Stimulated activated CD8-positive, alpha-beta memory T cell treated with anti-CD3 and anti-CD28 coated beads, Interleukin-4, amount 100 ng/mL, for 24 hours (primary cell): ENCODE results near the gene COL27A1.
"Not testable (repeated sequence)": the region's sequence is repeated elsewhere in the genome, so short reads cannot be mapped to it uniquely, and the experiment has no call there.

Experiments
- DNase-seq: peaks from one replicate; pipeline ENCODE4 v3.0.0-alpha.2; 2020; ENCODE audit warnings: low read depth

COL27A1 gene

DNA sequence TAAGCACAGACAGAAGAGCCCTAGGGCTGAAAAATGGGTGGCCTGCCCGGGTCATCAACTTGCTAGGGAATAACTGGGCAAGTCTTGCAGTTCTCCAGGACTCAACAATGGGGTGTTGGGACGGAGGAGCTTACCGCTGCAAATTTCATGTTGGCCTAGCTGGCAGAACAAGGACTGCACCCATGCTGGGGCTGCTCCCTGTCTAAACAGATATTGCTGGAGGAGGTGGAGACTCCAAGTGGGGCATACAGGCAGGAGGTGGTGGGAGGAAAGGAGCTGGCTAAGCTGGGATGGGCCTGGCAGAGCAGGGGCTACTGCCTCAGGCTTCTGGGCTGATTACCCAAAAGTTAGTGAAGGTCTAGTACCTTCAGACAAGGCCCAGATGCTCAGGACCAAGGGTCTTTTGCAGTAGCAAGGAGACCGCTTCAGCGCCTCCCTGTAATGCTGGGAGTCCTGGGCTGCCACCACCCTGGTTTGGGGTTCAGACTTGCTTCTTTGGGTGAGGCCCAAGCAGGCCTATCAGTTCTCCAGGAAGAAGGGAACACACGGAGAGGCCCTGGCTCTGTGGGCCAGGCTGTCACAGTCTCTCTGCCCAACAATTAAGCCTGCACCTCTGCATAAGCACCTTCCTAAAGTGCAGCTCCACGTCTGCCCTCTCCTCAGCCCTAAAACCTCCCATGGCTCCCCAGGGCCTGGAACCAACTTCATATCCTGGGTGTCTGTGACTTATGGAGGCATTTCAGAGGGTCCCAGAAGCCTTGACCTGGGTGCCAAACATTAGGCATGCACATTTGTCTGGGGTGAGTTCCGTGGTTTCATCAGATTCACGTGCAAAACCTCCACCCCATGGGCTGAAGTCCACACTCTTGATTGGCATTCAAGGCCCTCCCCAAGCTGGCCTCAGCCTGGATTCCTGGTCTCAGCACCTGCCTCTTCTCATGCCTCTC lies 32.0 kb upstream of the COL27A1 start:
- DNase-seq: no peak

DNA sequence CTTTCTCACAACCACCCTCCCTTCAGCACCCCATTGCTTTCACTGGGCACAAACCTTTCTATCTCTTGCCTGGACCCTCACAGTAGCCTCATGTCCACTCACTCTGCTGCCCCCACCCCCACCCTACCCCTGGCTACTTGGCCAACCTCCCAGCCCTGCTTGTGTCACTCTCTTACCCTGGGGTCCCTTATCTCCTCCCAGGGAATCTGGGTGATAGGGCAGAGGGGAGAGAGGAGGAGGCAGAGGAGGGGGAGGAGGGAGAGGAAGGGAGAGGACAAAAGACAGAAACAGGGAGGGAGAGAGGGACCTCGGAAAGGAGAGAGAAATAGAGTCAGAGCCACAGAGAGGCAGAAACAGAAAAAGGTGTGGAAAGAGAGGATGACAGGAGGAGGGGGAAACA lies 31.2 kb upstream of the COL27A1 start:
- no peak for DNase-seq

DNA sequence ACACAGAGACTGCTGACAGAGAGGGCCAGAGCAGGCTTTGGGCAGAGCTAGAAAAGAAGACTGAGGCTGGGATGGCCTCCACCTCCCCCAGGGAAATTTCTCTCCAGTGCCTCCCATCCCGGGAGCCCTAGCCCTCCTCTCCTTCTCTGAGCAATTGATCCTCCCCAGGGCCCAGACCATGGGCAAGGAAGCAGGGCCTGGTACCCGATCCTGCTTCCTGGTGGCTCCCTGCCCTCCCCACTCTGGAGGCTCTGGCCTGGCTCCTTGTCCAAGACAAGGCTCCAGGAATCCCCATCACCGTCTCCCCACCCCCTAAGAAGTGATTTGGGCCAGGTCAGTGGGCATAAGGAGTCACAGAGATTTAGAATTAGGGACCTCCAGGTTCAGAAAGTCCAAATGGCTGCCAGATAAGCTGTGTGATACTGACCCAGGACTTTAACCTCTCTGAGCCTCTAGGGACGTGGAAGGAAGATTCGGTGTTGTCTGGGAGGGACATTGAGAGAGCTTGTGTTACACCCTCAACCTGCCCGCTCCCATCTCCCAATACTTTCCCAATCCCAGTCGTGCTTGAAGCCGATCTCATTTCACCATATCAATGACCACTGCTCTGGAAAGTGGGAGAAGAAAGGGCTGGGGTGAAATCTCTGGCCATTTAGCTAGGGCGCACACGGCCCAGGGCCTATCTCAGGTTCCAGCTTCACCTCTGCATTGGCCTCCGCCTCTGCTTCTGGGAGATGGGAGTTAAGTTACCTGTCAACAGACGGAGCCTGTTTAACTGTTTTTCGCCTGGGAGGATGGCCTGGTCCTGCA lies 30.5 kb upstream of the COL27A1 start:
- no peak for DNase-seq

DNA sequence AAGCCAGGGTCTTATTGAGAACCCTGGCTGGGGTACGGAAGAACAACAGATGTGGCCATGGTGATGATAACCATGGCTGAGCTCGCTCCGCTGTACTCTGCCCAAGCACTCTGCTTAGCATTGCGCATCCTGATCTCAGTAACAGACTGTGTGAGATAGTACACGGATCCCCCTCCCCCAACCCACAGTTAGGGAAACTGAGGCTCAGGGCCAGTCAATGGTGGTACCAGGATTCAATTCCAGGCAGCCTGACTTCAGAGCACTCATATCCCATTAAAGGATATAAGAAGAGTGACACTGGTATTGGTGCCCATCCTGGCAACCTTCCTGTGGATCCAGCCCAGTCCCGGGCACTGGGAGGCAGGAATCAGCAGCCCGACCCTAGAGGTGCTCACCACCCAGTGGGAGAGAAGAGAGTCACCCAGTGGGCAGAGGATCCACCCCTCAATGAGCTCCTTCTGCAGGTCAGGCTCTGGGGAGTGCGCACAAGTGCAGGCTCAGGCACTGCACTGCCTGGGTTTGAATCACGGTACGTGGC lies 29.8 kb upstream of the COL27A1 start:
- no peak for DNase-seq

DNA sequence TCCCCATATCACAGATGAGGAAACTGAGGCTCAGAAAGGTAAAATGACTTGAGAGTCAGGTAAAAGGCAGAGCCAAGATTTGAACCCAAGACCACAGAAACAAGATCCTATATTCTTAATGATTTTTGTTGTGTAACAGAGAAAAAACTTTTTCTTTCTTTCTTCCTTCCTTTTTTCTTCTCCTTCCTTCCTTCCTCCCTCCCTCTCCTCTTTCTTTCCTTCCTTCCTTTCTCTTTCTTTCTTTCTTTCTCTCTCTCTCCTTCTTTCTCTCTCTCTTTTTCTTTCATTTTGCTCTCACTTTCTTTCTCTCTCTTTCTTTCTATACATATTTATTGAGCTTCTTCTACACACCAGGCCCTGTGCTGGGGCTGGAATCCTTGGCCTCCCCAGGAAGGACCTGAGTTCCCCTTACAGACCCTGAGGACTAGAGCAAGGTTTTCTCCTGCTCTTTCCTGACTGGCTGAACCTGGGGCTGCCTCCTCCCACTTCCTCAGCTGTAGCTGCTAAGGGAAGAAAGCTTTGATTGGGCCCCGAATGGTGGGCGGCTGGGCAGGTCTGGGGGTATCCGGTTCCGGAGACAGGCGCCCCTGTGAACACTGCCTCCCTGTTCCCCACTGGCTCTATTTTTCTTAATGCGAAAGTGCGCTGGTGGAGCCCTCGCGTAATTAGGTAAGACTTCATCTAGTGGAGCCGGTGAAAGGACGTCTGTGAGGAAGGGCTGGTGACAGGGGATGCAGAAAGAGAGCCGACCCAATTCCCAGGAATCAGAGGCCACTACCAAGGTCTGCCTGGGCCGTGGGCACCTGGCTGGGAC lies 28.9 kb upstream of the COL27A1 start:
- no peak for DNase-seq

DNA sequence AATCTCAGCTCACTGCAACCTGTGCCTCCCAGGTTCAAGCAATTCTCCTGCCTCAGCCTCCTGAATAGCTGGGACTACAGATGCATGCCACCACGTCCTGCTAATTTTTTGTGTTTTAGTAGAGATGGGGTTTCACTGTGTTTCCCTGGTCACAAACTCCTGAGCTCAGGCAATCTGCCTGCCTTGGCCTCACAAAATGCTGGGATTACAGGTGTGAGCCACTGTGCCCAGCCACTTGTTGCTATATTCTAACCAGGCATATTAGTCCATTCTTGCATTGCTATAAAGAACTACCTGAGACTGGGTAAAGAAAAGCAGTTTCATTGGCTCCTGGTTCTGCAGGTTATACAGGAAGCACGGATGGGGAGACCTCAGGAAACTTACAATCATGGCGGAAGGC lies 26.6 kb upstream of the COL27A1 start:
- DNase-seq: not testable (repeated sequence)

DNA sequence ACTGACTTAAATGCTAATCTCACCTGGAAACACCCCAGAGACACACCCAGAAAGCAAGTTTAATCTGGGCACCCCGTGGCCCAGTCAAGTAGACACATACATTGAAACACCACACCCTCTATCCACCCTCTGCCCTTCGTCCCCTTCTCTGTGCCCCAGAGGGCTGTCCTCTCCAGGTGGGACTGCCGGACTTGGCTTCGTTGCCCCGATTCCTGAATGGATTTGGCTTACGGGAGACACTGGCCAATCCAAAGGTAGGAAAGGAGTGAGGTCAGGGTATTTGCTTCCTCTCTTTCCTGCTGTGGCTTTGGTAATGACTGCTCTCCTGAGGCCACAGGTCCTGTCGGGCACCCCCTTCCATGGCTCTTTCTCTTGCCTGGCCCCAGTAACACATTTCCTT lies 25.2 kb upstream of the COL27A1 start:
- DNase-seq: no peak

DNA sequence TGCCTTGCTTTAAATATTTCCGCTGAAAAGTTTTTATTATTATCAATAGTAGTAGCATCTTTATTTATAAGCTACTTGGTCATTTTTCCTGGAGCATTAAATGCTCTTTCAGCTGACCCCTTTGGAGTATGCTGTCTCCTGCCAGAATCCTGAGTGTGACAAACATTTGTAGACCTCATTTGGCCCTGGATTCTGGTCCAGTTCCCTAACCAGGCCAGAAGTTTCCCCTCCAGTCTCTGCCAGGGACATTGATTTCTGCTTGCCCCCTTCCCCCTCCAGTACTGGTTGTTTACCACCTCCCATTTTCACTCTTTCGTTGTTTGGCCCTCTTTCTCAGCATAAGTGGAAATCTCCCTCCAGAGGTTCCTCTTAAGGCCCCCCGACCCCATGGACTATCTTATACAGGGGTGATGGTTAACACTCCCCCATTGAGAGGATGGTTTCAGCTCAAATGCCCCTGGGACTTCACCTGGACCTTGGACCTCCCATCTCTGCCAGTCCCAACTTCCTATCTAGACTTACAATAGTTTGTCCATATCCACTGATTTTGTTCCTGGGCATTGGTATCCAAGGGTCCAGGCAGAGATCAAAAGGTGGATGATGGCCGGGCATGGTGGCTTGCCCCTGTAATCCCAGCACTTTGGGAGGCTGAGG lies 24.6 kb upstream of the COL27A1 start:
- DNase-seq: no peak

DNA sequence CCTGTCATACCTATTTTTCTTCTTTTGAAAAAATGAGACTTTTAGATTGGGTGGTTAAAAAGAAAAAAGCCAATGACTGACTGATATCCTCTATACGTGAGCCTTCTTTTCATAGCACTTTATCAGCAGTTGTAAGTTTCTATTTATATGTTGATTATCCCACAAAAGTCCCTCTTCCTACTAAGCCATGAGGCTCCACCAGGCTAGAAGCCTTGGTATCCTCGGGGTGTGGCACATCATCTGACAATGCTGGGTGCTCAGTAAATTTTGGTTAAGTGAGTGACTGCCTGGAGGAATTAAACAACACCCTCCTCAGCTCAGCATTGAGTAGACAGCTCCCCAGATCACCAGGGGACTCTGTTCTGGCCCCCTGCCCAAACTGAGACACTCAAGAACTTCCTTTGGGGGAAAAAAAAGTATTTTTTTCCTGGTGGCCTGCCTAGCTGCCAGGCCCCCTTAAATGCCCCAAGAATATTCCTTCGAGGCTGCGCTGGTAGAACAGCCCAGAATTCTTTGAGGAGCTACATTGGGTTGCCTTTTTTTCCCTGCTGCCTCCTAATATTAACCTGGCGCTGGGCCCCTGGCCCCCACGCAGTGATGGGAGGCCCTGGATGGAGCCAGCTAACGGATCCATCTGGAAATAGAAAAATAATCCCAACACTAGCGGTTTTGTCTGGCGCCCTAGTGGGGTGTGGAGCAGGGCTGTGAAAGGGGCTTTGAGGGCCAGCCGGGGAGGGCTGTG lies 23.4 kb upstream of the COL27A1 start:
- DNase-seq: no peak

DNA sequence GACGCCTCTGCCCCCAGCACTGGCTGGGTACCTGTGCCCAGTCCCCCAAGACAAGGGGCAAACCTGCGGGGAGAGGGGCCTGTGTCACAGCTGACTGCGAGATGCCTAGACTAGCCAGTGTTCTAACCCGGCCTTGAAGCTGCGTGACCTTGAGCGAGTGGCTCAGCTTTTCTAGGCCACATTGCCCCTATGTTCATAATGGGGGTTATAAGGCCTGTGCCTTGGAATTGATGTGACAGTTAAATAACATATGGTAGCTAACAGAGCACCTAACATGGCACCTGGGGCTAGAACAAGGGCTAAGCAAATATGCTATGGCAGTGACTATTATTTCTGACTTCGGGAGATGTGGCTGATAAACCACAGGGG lies 22.8 kb upstream of the COL27A1 start:
- DNase-seq: no peak

DNA sequence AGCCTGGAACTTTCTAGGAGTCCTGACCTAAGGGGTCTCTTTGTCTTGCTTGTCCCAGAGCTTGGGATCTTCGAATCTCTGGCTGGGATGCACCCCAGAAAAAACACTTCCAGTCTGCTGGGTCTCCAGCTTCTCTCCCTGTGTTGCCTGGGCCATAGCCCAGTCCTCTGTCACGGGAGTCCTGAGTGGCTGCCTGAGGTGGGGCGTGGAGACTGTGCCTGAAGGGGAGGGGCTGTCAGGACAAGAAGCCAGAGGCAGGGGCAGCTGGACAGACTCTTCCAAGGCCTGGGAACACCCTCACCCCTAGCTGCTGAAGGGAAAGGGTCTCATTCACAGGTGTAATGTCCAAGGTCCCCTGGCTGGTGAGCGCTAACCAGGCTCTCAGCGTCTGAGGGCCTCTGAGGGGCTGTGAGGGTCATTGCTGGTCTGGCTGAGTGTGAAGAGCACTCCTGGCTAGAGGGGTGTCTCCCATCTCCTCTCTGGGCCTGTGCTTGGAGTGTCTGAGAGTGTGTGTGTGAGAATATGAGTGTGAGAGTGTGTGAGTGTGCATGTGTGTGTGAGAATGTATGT lies 20.4 kb upstream of the COL27A1 start:
- no peak for DNase-seq

DNA sequence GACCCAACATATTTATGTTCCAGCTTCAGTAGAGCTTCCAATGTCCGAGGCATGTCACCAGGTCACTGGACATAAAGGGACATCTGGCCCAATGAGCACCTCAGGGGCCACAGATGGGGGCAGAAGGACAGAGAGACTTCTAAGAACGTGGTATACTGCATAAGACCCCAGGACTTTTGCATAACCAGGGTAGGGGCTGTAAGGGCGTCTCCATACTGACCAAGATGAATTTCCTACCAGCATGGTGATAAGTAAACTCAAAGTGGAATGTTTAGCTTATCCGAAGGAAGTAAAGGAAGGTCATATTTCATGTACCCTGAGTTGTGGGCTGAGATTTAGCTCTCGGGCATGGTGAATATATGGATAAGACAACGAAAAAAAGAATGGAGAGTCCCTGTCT lies 17.5 kb upstream of the COL27A1 start:
- no peak for DNase-seq

DNA sequence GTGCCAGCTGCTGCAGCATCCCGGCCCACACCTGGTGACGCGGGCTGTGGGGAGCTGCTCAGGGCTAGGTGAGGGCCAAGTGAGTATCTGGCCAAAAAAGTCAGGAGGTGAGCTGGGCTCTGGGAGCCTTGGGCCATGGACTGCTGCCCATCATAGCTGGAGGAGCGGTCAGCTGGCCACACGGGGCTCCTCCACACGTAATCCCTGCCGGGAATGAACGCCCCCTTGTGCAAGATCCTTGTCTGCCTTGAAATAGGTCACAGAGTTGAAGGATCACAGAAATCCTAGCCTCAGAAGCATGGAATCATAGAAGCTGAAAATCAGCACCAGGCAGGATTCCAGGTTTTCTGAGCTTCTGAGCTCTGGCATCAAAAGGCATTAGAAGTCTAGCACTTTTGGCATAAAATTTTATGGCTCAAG lies 16.8 kb upstream of the COL27A1 start:
- DNase-seq: no peak

DNA sequence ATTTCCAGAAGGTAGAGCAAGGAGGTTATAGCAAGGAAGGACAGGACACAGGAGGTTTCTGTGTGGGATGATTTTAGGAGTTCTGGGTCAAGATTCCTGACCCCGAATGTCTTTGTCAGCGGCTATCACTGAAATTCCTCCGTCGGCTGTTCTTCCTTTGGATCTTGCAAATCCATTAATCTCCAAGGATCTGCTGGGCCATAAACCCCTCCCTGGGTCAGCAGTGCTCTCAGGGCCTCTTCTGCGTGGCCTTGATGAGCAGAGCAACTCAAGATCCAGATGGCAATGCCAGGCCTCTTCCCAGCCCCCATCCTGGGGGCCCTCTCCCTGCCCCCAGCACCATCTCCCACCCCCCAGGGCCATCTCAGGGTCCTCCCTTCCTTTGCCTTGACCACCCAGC lies 16.3 kb upstream of the COL27A1 start:
- no peak for DNase-seq

DNA sequence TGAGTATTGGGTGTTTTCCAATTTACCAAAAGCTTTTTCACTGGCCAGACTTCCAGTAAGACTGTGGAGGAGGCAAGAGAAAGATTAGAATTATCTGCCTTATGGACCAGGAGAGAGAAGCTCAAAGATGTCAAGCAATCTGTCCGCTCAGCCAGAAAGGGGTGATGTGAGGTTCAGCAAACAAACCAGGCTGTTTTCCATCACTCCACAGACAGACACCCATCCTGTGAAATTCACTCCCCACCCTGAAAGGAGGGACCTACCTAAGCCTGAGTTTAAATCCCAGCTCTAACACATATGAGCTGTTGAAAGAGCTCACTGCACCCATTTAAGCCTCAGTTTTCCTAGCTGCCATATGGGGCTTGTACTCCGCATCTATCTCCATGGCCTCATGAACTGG lies 14.9 kb upstream of the COL27A1 start:
- no peak for DNase-seq

DNA sequence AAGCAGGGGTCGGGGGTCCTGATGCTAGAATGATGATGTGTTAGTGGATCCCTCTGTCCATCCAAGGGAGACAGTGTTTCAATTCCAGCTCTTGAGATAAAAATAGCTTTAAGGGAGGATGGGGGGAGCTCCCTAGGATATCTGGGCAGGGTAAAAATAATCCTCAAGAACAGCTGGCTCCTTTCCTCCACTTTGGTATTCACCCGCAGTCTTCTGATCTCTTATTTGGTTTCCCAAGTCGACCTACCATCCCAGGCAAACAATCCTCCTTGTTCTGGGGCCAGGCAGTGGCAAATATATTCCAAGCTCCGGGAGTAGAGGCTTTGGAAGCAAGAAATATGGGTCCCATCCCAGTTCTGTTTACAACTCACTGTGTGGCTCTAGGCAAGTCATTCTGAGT lies 14.5 kb upstream of the COL27A1 start:
- DNase-seq: no peak

DNA sequence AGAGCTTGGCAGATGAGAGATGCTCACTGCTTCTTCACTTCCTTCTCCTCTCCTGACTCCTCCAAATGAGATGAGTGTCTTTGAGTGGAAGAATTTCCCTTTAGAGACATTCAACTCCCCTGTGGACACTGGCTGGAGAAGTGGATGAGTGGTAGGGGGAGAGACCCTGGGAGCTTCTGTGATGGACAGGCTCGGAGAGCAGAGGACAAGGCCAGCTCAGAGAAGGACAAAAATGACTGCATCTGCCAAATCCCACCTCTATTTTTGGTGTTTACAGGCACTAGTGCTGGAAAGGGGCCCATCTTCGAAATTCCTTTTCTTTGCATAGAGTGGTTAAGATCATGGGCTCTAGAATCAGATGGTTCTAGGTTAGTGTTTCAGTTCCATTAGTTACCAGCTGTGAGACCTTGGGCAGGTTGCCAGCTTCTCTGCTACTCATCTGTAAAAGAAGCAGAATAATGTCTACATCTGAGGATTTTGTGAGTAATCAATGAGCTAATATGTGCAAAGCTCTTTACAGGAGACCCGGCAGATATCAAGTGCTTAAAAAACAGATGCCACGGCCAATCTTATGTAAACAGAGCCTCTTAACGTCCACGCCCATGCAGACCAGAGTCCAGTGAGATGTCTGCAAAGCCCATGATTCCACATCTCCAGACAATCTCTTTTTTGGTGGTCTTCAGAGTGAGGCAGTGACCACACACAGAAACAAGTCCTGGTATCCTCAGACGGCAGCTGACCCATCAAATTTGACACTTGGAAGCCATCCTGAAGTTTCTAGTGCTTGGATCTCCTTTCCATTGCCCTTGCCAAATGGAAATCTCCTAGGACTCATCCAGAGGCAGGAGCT lies 13.6 kb upstream of the COL27A1 start:
- no peak for DNase-seq

DNA sequence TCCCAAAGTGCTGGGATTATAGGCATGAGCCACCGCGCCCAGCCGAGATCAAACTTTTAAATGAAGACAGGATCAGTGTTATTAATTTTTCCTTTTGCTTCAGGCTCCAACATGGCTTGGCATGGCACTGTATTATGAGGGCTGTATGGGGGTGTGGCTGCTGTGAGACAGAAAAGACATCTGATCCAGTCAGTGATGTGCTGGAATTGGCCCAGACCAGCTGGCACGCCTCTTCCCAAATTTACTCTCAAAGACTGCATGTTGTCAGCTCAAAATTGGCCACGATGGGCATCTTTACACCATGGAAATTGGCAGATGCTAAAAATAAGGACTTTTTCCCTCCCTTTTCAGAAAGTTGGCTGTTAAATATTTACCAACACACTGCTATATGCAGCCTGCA lies 12.1 kb upstream of the COL27A1 start:
- no peak for DNase-seq

DNA sequence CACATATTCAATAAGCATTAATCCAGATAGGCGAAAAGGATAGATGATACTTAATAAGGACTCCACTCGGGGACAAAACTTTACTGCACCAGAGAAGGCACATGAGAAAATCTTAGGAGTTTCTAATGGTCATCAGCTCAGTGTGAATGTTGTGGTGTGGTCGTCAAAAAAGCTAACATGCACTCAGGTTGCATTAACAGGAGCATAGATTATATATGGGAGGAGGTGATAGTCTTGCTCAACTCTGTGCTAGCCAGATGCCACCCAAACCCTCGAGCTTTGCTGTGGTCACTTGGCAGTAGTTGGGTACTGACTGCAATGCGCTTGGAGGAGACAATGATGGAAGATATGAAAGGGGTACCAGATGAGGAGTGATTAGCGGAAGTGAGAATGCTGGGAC lies 8.6 kb upstream of the COL27A1 start:
- DNase-seq: no peak

DNA sequence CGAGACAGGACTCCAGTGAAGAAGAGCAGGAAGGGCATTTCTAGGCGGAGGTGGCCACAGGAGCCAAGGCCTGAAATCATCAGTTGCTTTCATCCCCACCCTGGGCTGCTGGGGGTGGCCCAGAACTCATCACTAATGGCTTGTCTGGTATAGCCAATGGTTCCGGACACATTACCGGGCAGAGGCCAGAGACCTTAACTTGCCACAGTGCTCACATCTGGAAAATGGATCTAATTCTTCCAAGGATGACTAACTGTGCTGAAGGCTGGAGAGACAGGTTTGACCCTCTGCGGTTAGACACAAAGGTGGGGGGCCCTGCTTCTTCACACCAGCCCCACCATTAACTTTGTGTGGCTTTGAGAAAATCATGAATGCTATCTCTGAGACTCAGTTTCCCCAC lies 6.2 kb upstream of the COL27A1 start:
- no peak for DNase-seq
